ENCODE results near the gene TUBA8. TPM values are rescaled to one million over a fixed set of nuclear protein-coding genes. Genes with fewer than 3 reads are reported as not detected.

TUBA8 gene
- total RNA-seq, 1 experiment from 2014 or later = 0.72 TPM

GRCh38 chr22:18156878-18157713 is 46.5 kb downstream of the TUBA8 start:
- no peak for TF ChIP-seq FOXP1 (CRISPR knock-in tag; IDR thresholded peaks at IDR 0.05; ENCODE audit: borderline replicate concordance)
- no peak for TF ChIP-seq TEAD4 (CRISPR knock-in tag; IDR thresholded peaks at IDR 0.05)
- no peak for TF ChIP-seq SMAD4 (CRISPR knock-in tag; IDR thresholded peaks at IDR 0.05)
- TF ChIP-seq, protein P1, sequence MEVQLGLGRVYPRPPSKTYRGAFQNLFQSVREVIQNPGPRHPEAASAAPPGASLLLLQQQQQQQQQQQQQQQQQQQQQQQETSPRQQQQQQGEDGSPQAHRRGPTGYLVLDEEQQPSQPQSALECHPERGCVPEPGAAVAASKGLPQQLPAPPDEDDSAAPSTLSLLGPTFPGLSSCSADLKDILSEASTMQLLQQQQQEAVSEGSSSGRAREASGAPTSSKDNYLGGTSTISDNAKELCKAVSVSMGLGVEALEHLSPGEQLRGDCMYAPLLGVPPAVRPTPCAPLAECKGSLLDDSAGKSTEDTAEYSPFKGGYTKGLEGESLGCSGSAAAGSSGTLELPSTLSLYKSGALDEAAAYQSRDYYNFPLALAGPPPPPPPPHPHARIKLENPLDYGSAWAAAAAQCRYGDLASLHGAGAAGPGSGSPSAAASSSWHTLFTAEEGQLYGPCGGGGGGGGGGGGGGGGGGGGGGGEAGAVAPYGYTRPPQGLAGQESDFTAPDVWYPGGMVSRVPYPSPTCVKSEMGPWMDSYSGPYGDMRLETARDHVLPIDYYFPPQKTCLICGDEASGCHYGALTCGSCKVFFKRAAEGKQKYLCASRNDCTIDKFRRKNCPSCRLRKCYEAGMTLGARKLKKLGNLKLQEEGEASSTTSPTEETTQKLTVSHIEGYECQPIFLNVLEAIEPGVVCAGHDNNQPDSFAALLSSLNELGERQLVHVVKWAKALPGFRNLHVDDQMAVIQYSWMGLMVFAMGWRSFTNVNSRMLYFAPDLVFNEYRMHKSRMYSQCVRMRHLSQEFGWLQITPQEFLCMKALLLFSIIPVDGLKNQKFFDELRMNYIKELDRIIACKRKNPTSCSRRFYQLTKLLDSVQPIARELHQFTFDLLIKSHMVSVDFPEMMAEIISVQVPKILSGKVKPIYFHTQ (CRISPR knock-in tag; IDR thresholded peaks at IDR 0.05) = no peak
- no peak for TF ChIP-seq ZNF263 (CRISPR knock-in tag; IDR thresholded peaks at IDR 0.05; ENCODE audit: low read depth)
- no peak for TF ChIP-seq ZNF219 (CRISPR knock-in tag; IDR thresholded peaks at IDR 0.05; ENCODE audit: borderline replicate concordance)
- no peak for TF ChIP-seq USF2 (CRISPR knock-in tag; IDR thresholded peaks at IDR 0.05)
- TF ChIP-seq CTCF (IDR thresholded peaks at IDR 0.05) = peak; percentile 69
- TF ChIP-seq NFE2L1 (CRISPR knock-in tag; IDR thresholded peaks at IDR 0.05) = no peak
- TF ChIP-seq, protein P2, sequence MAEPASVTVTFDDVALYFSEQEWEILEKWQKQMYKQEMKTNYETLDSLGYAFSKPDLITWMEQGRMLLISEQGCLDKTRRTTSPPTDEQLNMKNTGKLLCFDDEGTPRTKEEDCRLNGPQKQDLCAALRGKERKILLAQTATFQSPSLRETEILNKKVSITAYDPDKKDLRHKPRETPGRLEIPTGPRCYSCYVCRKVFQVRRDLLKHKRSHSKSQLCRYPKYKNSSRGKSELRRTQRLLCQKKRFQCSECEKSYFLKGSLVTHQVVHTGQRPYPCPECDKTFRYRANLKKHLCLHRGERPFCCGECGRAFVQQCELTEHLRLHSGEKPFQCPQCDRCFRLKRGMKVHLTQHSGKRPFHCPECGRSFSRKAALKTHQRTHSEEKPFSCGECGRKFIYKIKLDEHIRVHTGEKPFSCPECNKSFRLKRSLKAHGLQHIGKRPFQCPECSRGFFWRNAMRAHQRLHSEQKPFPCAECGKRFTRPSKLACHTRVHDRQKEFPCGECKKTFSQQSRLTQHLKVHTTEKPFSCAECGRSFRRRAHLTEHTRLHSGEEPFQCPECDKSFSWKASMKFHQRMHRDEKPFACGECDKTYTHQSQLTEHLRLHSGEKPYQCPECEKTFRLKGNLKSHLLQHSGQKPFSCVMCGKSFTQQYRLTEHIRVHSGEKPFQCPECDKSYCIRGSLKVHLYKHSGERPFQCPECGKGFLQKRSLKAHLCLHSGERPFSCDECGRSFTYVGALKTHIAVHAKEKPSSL (CRISPR knock-in tag; conservative IDR thresholded peaks at IDR 0.05) = no peak
- TF ChIP-seq ZBTB21 (CRISPR knock-in tag; IDR thresholded peaks at IDR 0.05; ENCODE audit: borderline replicate concordance) = no peak
- no peak for TF ChIP-seq MXD4 (CRISPR knock-in tag; IDR thresholded peaks at IDR 0.05; ENCODE audit: borderline replicate concordance)
- no peak for TF ChIP-seq MYBL2 (CRISPR knock-in tag; IDR thresholded peaks at IDR 0.05)
- TF ChIP-seq ZNF317 (CRISPR knock-in tag; IDR thresholded peaks at IDR 0.05; ENCODE audit: borderline replicate concordance, low read depth) = peak; percentile 63; the same call in 1 of the 2 replicates
- TF ChIP-seq, protein P3, sequence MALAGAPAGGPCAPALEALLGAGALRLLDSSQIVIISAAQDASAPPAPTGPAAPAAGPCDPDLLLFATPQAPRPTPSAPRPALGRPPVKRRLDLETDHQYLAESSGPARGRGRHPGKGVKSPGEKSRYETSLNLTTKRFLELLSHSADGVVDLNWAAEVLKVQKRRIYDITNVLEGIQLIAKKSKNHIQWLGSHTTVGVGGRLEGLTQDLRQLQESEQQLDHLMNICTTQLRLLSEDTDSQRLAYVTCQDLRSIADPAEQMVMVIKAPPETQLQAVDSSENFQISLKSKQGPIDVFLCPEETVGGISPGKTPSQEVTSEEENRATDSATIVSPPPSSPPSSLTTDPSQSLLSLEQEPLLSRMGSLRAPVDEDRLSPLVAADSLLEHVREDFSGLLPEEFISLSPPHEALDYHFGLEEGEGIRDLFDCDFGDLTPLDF (CRISPR knock-in tag; IDR thresholded peaks at IDR 0.05) = no peak
- TF ChIP-seq ETV6 (CRISPR knock-in tag; IDR thresholded peaks at IDR 0.05) = 0 out of 2 replicates have a peak, but pooled peaks have one; percentile 47
- TF ChIP-seq ELF4 (CRISPR knock-in tag; IDR thresholded peaks at IDR 0.05; ENCODE audit: low read depth) = no peak
- TF ChIP-seq, protein P4, sequence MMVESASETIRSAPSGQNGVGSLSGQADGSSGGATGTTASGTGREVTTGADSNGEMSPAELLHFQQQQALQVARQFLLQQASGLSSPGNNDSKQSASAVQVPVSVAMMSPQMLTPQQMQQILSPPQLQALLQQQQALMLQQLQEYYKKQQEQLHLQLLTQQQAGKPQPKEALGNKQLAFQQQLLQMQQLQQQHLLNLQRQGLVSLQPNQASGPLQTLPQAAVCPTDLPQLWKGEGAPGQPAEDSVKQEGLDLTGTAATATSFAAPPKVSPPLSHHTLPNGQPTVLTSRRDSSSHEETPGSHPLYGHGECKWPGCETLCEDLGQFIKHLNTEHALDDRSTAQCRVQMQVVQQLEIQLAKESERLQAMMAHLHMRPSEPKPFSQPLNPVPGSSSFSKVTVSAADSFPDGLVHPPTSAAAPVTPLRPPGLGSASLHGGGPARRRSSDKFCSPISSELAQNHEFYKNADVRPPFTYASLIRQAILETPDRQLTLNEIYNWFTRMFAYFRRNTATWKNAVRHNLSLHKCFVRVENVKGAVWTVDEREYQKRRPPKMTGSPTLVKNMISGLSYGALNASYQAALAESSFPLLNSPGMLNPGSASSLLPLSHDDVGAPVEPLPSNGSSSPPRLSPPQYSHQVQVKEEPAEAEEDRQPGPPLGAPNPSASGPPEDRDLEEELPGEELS (CRISPR knock-in tag; IDR thresholded peaks at IDR 0.05) = no peak
- TF ChIP-seq TEAD1 (CRISPR knock-in tag; IDR thresholded peaks at IDR 0.05) = peak; percentile 31; the same call in 1 of the 2 replicates
- TF ChIP-seq OVOL2 (CRISPR knock-in tag; IDR thresholded peaks at IDR 0.05; ENCODE audit: borderline replicate concordance) = no peak
- no peaks in the 10 kb centered on the region for H3K36me3 Mint-ChIP-seq
- peaks cover 3% of the 10 kb centered on the region for H3K27me3 Mint-ChIP-seq (ENCODE audit: low read depth)
- DNase-seq (ENCODE audit: low spot score) (peak; percentile 90), ATAC-seq (peak; percentile 93)
- no peaks in the 10 kb centered on the region for H3K9me3 Mint-ChIP-seq
- H3K4me3 Mint-ChIP-seq = peak overlapping the region; percentile 51
- CTCF ChIA-PET = interaction anchor here (0.7 to 1.5 kb wide), 15 partner anchors 8 to 1083 kb away, joined by 3 to 10 read pairs (median 4); partner anchors contain the start of genes DGCR6, PEX26, TUBA8 and USP18
- H3K27ac Mint-ChIP-seq = no peak overlapping the region; the same call in 1 of the 2 replicates
- peaks cover 28% of the 10 kb centered on the region for H3K4me1 Mint-ChIP-seq
- POLR2A ChIA-PET = no interaction called here
